ENCODE results near the gene CLEC16A.
A peak's percentile ranks its signal among the peaks of the same experiment; 100 is the strongest.

The CLEC16A gene

DNA sequence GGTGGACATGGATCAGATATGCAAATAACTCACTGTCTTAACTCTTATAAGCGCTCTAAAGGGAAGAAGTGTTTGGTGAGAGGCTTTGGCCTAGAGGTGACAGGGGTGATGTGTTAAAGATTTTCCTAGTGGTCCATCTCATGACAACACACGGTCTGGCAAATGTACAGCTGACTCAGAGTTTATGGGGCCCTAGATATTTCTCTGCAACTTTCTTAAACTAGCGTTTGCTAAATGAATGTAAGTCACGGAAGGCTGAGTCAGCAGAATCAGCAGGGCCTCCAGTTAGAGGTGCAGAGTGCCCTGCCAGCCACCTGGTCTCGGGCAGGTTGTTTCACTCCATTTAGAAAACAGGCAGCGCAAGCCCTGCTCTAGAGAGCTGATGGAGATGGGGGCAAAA, 40.1 kb downstream of the CLEC16A start:
- DNase-seq (ENCODE audit: low spot score in 2 of 2): no peak
- Histone ChIP-seq H3K36me3 (replicated peaks) (peaks cover 4% of the 10 kb centered on the region), H3K9me3 (no peaks in the 10 kb centered on the region), H3K4me3 (no peak overlapping the region), H3K27me3 (ENCODE audit: low read depth) (no peaks in the 10 kb centered on the region), H3K4me1 (peaks cover 10% of the 10 kb centered on the region)
- in situ Hi-C loops (cut with MboI; ENCODE audit: low sequenced_read_pairs): no loop called here

DNA sequence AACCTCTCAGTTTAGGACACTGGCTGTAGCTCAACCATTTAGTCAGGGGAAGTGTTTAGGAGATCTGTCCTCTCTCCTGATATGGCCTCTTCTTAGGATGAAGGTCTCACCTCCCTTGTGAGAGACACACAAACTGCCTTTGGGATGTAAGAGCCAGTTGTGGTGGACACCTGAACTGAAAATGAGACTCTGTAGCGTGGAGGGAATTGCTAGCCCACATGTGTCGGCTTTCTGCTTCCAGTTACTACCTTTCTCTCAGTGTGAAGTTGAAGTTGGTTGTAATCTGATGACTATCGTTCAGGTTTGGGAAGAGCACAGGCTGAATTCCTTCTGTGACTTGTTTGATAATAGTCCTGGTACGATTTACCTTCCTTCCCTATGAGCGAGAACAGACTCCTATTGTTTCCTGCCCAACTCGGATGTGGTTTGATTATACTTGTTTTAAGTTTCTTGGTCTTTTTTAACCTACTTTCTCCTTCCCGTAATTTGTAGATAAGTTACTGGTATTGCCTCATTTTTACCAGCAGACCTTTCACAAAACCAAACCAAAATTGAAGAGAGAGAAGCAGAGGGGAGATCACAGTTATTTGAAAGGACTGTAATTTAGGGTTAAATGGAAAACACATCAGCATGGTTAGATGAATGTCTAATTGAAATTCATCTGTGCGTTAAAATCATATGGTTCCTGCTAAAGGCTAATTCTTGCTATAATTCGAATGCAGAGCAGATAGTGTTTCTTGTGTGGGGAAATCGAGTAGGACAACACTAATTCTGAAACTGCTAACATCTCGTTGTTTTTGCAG, 43.2 kb downstream of the CLEC16A start:
- in situ Hi-C loops (cut with MboI; ENCODE audit: low sequenced_read_pairs): no loop called here
- no peaks in the 10 kb centered on the region for H3K27me3 ChIP-seq (ENCODE audit: low read depth)
- no peaks in the 10 kb centered on the region for H3K4me1 ChIP-seq
- H3K9me3 ChIP-seq: no peaks in the 10 kb centered on the region
- no peak overlapping the region for H3K4me3 ChIP-seq
- no peak for DNase-seq (ENCODE audit: low spot score in 2 of 2)
- H3K36me3 ChIP-seq (replicated peaks): peaks cover 4% of the 10 kb centered on the region

DNA sequence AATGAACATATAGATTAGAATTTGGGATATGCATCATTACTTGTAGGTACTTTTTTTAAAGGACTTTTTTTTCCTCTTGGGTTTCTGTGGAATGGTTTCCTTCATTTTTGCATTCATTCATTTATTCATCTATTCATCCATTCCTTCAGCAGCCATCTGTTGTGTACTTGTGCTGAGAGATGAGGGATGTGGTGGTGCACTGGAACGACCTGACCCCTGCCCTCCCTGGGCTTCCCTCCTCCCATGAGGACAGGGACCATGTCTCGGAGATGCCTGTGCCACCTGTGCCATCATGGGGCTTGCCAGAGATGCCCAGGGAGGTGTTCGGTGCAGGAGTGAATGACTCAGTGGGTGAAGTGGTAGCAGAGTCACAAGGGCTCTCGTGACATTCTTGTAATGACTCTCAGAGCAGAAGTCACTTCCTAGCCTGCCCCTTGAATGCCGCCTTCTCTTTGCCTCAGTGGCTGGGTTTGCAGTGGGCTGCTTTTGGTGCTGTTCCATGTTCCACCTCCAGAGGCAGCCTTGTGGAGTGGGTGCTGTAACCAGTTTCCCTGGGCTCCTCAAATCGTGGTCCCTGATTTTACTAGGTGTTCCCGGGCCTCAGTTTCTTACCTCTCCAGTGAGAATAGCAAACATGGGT, 43.9 kb downstream of the CLEC16A start:
- H3K4me3 ChIP-seq: no peak overlapping the region
- peak in 1 of 2 experiments; percentile 54 for DNase-seq (ENCODE audit: low spot score in 2 of 2)
- H3K4me1 ChIP-seq: no peaks in the 10 kb centered on the region
- H3K36me3 ChIP-seq (replicated peaks): no peaks in the 10 kb centered on the region
- no peaks in the 10 kb centered on the region for H3K9me3 ChIP-seq
- in situ Hi-C loops (cut with MboI; ENCODE audit: low sequenced_read_pairs): no loop called here
- H3K27me3 ChIP-seq (ENCODE audit: low read depth): no peaks in the 10 kb centered on the region

DNA sequence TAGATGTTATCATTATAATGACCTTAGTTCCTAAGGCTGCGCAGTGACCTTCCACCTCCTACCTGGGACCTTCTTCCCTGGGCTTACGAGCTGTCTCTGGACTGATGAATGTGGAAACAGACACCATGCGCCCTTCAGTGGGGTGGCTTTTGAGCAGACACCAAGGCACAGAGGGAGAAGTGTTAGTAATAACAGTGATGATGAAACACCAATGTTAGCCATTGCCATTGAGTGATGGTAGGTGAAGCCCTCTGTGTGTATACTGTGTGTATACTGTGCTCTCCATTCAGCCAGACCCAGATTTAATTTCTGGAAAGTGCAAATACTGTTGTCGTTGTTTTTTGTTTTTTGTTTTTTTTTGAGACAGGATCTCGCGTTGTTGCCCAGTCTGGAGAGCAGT, 44.5 kb downstream of the CLEC16A start:
- Histone ChIP-seq H3K27me3 (ENCODE audit: low read depth) (no peaks in the 10 kb centered on the region), H3K9me3 (no peaks in the 10 kb centered on the region), H3K4me1 (no peaks in the 10 kb centered on the region), H3K4me3 (no peak overlapping the region), H3K36me3 (replicated peaks) (no peaks in the 10 kb centered on the region)
- DNase-seq (ENCODE audit: low spot score in 2 of 2): no peak
- in situ Hi-C loops (cut with MboI; ENCODE audit: low sequenced_read_pairs): no loop called here

DNA sequence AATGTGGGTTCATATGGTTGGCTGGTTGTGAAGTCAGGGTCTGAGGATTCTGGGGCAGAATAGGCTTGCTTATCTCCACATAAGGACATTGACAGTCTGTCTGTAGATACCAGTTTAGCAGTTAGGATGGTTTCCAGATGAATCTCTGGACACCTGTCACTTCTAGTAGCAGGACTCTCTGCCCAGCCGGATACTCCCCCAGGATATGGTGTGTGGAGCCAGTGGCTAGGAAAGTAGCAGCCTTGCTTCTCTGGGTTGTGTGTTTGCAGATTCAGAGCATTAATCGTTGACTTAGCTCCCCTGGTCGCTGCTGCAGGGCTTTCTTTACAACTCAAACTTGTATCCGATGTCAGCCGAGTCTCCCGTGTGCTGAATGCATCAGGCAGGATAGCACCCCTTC, 45.2 kb downstream of the CLEC16A start:
- no peak overlapping the region for H3K4me3 ChIP-seq
- H3K27me3 ChIP-seq (ENCODE audit: low read depth): no peaks in the 10 kb centered on the region
- no peaks in the 10 kb centered on the region for H3K9me3 ChIP-seq
- no peak for DNase-seq (ENCODE audit: low spot score in 2 of 2)
- H3K4me1 ChIP-seq: no peaks in the 10 kb centered on the region
- in situ Hi-C loops (cut with MboI; ENCODE audit: low sequenced_read_pairs): no loop called here
- H3K36me3 ChIP-seq (replicated peaks): no peaks in the 10 kb centered on the region

DNA sequence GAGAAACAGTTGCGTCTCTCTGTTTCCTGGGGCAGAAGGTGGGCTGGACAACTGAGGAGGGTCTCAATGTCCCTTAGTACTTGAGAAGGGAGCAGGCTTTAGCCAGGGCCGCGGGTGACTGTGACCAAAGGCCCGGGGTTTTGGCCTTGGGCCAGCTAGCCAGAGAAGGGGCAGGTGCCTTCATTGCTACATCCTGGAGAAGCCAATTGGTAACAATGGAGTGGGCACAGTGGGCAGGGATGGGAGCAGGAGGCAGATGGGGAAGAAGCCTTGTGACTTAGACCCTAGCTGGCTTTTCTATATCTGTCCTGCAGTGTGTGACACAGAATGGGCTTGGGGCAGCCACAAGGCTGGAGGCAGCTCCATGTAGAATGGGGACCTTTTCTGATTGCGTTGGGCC, 46.0 kb downstream of the CLEC16A start:
- no peaks in the 10 kb centered on the region for H3K36me3 ChIP-seq (replicated peaks)
- no peak overlapping the region for H3K4me3 ChIP-seq
- in situ Hi-C loops (cut with MboI; ENCODE audit: low sequenced_read_pairs): no loop called here
- no peaks in the 10 kb centered on the region for H3K4me1 ChIP-seq
- no peaks in the 10 kb centered on the region for H3K27me3 ChIP-seq (ENCODE audit: low read depth)
- DNase-seq (ENCODE audit: low spot score in 2 of 2): no peak
- H3K9me3 ChIP-seq: no peaks in the 10 kb centered on the region

DNA sequence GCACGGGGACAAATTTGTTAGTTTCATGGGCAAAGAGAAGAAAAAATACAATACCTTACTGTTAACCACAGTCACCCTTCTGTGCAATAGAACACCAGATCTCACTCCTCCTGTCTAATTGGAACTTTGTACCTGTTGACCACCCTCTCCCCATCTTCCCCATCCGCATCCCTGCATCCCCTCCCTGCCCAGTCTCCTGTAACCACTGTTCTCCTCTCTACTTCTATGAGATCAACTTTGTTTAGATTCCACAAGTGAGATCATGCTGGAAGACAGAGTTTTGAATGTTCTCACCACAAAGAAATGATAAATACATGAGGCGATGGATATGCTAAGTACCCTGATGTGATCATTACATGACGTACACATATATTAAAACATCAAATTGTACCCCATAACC, 47.7 kb downstream of the CLEC16A start:
- Histone ChIP-seq H3K4me1 (no peaks in the 10 kb centered on the region), H3K27me3 (ENCODE audit: low read depth) (no peaks in the 10 kb centered on the region), H3K4me3 (no peak overlapping the region), H3K36me3 (replicated peaks) (no peaks in the 10 kb centered on the region), H3K9me3 (no peaks in the 10 kb centered on the region)
- in situ Hi-C loops (cut with MboI; ENCODE audit: low sequenced_read_pairs): no loop called here
- no peak for DNase-seq (ENCODE audit: low spot score in 2 of 2)

DNA sequence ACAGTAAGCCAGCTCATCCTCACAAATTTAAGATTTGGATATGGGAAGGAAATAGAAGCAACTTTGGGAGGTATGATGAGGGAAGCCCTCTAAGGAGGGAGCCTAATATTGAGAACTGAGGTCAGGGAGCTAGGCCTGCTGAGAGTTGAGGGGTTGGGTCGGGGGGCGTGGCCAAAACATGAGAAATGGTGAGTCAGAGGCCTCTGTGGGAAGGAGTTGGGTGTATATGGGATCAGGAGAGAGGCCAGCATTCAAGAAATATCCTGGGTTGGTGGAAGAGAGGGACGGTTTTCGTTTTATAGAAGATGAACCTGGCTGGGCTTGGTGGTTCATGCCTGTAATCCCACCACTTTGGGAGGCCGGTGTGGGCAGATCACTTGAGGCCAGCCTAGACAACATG, 48.4 kb downstream of the CLEC16A start:
- no peaks in the 10 kb centered on the region for H3K27me3 ChIP-seq (ENCODE audit: low read depth)
- H3K4me3 ChIP-seq: no peak overlapping the region
- H3K9me3 ChIP-seq: no peaks in the 10 kb centered on the region
- no peaks in the 10 kb centered on the region for H3K36me3 ChIP-seq (replicated peaks)
- DNase-seq (ENCODE audit: low spot score in 2 of 2): peak in 1 of 2 experiments; percentile 26
- in situ Hi-C loops (cut with MboI; ENCODE audit: low sequenced_read_pairs): no loop called here
- no peaks in the 10 kb centered on the region for H3K4me1 ChIP-seq

DNA sequence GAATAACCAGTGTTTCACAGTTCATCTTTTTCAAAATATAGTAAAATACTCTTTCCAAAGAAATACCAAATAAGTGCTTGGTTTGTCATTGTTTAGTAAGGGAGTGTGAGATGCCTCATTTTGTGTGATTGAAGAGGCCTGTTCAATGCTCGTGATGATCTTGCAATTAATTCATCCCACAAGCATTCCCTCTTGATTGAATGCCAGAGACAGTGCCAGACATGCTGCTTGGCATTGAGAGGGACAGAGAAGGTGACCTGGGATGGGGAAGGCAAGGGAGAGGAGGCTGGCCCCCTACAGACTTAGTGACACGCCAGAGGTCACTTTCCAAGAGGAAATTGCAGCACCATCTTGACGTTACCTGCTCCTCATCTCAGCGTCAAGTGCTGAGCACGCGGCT, 49.3 kb downstream of the CLEC16A start:
- no peak overlapping the region for H3K4me3 ChIP-seq
- no peaks in the 10 kb centered on the region for H3K4me1 ChIP-seq
- no peaks in the 10 kb centered on the region for H3K36me3 ChIP-seq (replicated peaks)
- no peak for DNase-seq (ENCODE audit: low spot score in 2 of 2)
- in situ Hi-C loops (cut with MboI; ENCODE audit: low sequenced_read_pairs): no loop called here
- no peaks in the 10 kb centered on the region for H3K9me3 ChIP-seq
- H3K27me3 ChIP-seq (ENCODE audit: low read depth): no peaks in the 10 kb centered on the region

DNA sequence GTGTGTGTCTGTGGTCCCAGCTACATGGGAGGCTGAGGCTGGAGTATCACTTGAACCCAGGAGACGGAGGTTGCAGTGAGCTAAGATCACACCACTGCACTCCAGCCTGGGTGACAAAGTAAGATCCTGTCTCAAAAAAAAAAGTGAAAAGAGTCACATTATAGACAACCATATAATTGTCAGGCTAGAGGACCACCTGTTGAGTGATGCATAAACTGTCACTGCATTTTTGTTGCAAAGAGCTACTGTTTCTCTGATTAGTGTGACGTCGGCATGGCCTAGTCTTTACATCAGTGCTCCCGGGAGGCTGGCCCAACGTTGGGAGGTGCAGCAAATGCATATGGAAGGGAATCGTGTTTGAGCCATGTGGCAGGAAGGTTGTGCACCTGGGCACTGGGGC, 50.2 kb downstream of the CLEC16A start:
- H3K4me3 ChIP-seq: no peak overlapping the region
- H3K9me3 ChIP-seq: no peaks in the 10 kb centered on the region
- no peak for DNase-seq (ENCODE audit: low spot score in 2 of 2)
- H3K27me3 ChIP-seq (ENCODE audit: low read depth): no peaks in the 10 kb centered on the region
- in situ Hi-C loops (cut with MboI; ENCODE audit: low sequenced_read_pairs): no loop called here
- H3K4me1 ChIP-seq: no peaks in the 10 kb centered on the region
- no peaks in the 10 kb centered on the region for H3K36me3 ChIP-seq (replicated peaks)

DNA sequence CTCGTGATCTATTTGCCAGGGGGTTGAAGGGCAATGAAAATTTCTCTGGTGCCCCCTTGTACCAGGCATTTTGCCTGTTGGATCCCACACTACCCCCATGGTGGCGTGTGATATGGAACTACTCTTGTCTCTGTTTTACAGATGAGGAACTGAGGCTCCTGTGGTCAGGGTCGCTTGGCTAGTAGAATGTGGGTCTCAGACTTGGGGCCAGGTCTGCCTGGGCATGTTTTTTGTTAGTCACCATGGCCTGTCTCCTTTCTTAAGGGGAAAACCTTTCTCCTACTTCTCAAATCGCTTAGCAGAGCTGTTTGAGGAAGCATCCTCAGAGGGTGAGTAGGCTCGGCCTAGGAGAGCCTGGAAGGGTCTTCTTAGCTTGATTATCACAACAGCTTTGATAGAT, 51.2 kb downstream of the CLEC16A start:
- no peak for DNase-seq (ENCODE audit: low spot score in 2 of 2)
- Histone ChIP-seq H3K4me1 (no peaks in the 10 kb centered on the region), H3K27me3 (ENCODE audit: low read depth) (no peaks in the 10 kb centered on the region), H3K36me3 (replicated peaks) (no peaks in the 10 kb centered on the region), H3K4me3 (no peak overlapping the region), H3K9me3 (no peaks in the 10 kb centered on the region)
- in situ Hi-C loops (cut with MboI; ENCODE audit: low sequenced_read_pairs): no loop called here

DNA sequence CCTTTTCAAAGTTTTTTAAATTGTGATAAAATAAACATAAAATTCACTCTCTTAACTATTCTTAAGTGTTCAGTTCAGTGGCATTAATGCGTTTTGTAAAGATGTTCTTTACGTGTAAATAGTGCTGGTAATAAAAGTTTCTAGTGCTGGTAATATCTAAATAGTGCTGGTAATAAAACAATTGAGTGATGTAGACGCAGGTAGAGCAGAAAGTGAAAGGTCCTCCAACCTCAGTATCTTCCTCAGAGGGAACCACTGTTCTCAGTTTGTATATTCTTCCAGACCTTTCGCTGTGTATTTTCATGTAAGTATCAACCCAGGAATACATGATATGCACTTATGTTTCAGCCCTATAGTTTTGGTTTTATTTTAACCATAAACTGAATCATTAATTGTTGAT, 53.1 kb downstream of the CLEC16A start:
- no peaks in the 10 kb centered on the region for H3K36me3 ChIP-seq (replicated peaks)
- DNase-seq (ENCODE audit: low spot score in 2 of 2): no peak
- H3K4me1 ChIP-seq: no peaks in the 10 kb centered on the region
- in situ Hi-C loops (cut with MboI; ENCODE audit: low sequenced_read_pairs): no loop called here
- no peaks in the 10 kb centered on the region for H3K9me3 ChIP-seq
- H3K4me3 ChIP-seq: no peak overlapping the region
- H3K27me3 ChIP-seq (ENCODE audit: low read depth): no peaks in the 10 kb centered on the region

DNA sequence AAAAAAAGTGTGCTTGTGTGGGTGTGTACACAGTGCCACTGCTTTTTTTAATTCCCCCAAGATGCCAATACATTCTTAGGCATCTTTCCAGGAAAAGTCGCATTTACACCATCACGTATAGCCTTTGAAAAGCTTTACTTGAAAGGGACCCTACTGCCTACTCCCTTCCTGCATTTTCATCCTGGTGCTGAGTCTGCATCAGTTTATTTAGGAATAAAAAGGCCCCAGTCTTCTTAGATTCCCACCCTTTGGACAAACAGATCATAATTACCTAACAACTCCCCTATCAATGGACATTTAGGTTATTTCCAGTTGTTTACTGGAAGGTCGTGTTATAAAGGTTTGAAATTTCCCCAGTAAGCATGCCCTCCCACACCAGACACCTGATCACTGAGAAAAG, 54.9 kb downstream of the CLEC16A start:
- H3K27me3 ChIP-seq (ENCODE audit: low read depth): no peaks in the 10 kb centered on the region
- H3K4me3 ChIP-seq: no peak overlapping the region
- DNase-seq (ENCODE audit: low spot score in 2 of 2): no peak
- H3K9me3 ChIP-seq: no peaks in the 10 kb centered on the region
- H3K4me1 ChIP-seq: no peaks in the 10 kb centered on the region
- H3K36me3 ChIP-seq (replicated peaks): no peaks in the 10 kb centered on the region
- in situ Hi-C loops (cut with MboI; ENCODE audit: low sequenced_read_pairs): no loop called here

DNA sequence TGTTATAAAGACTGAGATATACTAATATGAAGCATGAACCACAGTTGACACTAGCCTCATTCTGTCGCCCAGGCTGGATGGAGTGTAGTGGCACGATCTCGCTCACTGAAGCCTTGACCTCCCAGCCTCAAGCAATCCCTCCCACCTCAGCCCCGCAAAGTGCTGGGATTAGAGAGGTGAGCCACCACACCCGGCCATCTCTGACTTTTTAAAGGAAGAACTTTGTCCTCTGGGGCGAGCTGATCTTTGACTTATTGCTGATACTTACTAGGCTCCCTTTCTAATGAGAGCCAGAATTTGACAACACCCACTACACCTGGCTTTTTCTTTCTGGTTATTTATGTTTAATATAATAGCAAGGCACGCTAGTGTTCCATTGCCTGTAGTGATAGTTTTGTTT, 57.2 kb downstream of the CLEC16A start:
- Histone ChIP-seq H3K4me1 (no peaks in the 10 kb centered on the region), H3K9me3 (no peaks in the 10 kb centered on the region), H3K4me3 (no peak overlapping the region), H3K36me3 (replicated peaks) (no peaks in the 10 kb centered on the region), H3K27me3 (ENCODE audit: low read depth) (no peaks in the 10 kb centered on the region)
- in situ Hi-C loops (cut with MboI; ENCODE audit: low sequenced_read_pairs): no loop called here
- DNase-seq (ENCODE audit: low spot score in 2 of 2): no peak

All from HAP-1 (cell line).